Pancreas (tissue), 10 donors: ENCODE results near the gene DNMT3A. TPM values are rescaled to one million over a fixed set of nuclear protein-coding genes. Genes with fewer than 3 reads are reported as not detected.

Experiments used
- ATAC-seq, 4 donors: fragments of 200-7000 bp; cut with Tn5 transposase; one replicate each; pipeline versions ENCODE4 v1.8.0 to v1.9.1; 2020; ENCODE audit warnings: mild to moderate bottlenecking in 4 of 4, moderate library complexity in 4 of 4
- DNase-seq, 6 donors: peaks; one replicate each; pipeline ENCODE4 v3.0.0-alpha.2; 2020
- FAIRE-seq: peaks from 2 replicates; lab custom pipeline; 2012; peaks lifted over from hg19 to GRCh38; lab: Jason Lieb, UNC
- H3K27ac ChIP-seq, 4 donors: fragments of 200-600 bp; sonication (generic); 1 replicate in 3 of 4; 2 replicates in 1 of 4; pipeline versions ENCODE4 v1.5.0 to v1.8.0; 2020
- H3K27me3 ChIP-seq, 4 donors: fragments of 200-600 bp; one replicate each; pipeline ENCODE4 v1.8.0; 2021
- H3K36me3 ChIP-seq, 3 donors: fragments of 200-600 bp; sonication (generic) in 1 of 3; one replicate each; pipeline versions ENCODE4 v1.5.0 to v1.8.0; 2020 to 2021
- H3K4me1 ChIP-seq, 3 donors: fragments of 200-600 bp; one replicate each; pipeline ENCODE4 v1.8.0; 2021
- H3K4me3 ChIP-seq, 4 donors: fragments of 200-600 bp; sonication (generic) in 2 of 4; one replicate each; pipeline versions ENCODE4 v1.5.0 to v1.8.0; 2020 to 2021
- H3K9me3 ChIP-seq, 4 donors: fragments of 200-600 bp; one replicate each; pipeline ENCODE4 v1.8.0; 2021
- CTCF ChIP-seq, 4 donors: fragments of 200-600 bp; sonication (generic) in 3 of 4; IDR thresholded peaks; one replicate each; pipeline versions ENCODE4 v1.5.0 to v1.8.0; 2021; ENCODE audit warnings: antibody characterized with exemption in 4 of 4
- WGBS, 2 donors: extraction: QIAGEN DNeasy Blood & Tissue Kit; methylation state at CpG; one replicate each; pipeline ENCODE4 v1.1.7; 2013; 5-methylcytosine and 5-hydroxymethylcytosine counted together
- intact Hi-C, 3 donors: fragments of 100-400 bp; cut with DNase I; formaldehyde crosslinking; loops; one replicate each; pipeline versions ENCODE4 v1.11.1 to v1.14.2; 2022
- polyA plus RNA-seq, 2 donors: library from polyadenylated mRNA; stranded (reverse); fragments of 200-250 nt; gene quantifications; one replicate each; pipeline ENCODE4 v1.2.3, GENCODE V29; 2013
- total RNA-seq, 6 donors: library from RNA; stranded (reverse); fragmentation: NEBNext Ultra II Directional in 4 of 6; extraction: Animal tissue kit (Norgen Biotek cat#: 25700) in 4 of 6; gene quantifications; one replicate each; pipeline versions ENCODE4 v1.2.1 to v1.2.4, GENCODE V29; 2021 to 2023
- donor health status: healthy with polysubstance abuse.
- donor health status: DM: no; HTN: no; CAD: no; lungs with moderate emphysema.
- donor health status: DM: no; HTN: no; CAD: no.
- donor health status: control.
- donor health status: control.
- donor health status: Bipolar disorder and iron deficiency.
- donor health status: DM: yes; HTN: yes; CAD: no.
- donor health status: DM: no; HTN: no; CAD: no.
- donor health status: DM: no; HTN: no; CAD: no.
- donor health status: DM: yes; HTN: yes; CAD: no.

DNMT3A gene
- total and polyA plus RNA-seq, 8 donors = 10.3 to 30.9 (median 17.5) TPM

- Histone ChIP-seq H3K9me3 (no peaks in the 10 kb centered on the region), H3K27ac (no peak overlapping the region), H3K4me1 (no peaks in the 10 kb centered on the region), H3K27me3 (no peaks in the 10 kb centered on the region), H3K4me3 (no peak overlapping the region), H3K36me3 (peaks cover 0 to 9% (median 0%) of the 10 kb centered on the region in 3 donors)
- TF ChIP-seq CTCF (IDR thresholded peaks at IDR 0.05) = no peak
- WGBS, 2 donors = 86 to 88% methylated on average over 11 of the region's 11 CpGs
- FAIRE-seq (no peak), ATAC-seq (no peak), DNase-seq (peak in 1 of 6 donors; percentile 31)
- intact Hi-C loops = no loop called here
These were observed 56.3 kb downstream of the DNMT3A start for GRCh38 chr2:25285265-25286024.

GRCh38 chr2:25284756-25285155 lies 57.0 kb downstream of the DNMT3A start:
- peaks cover 0 to 9% (median 0%) of the 10 kb centered on the region in 3 donors for H3K36me3 ChIP-seq
- H3K9me3 ChIP-seq = no peaks in the 10 kb centered on the region
- no peaks in the 10 kb centered on the region for H3K27me3 ChIP-seq
- intact Hi-C loops = no loop called here
- no peak overlapping the region for H3K27ac ChIP-seq
- FAIRE-seq (no peak), DNase-seq (peak in 1 of 6 donors; percentile 10), ATAC-seq (no peak)
- H3K4me1 ChIP-seq = no peaks in the 10 kb centered on the region
- H3K4me3 ChIP-seq = no peak overlapping the region
- TF ChIP-seq CTCF (IDR thresholded peaks at IDR 0.05) = no peak
- 89 to 92% methylated on average over 5 of the region's 5 CpGs for WGBS, 2 donors

GRCh38 chr2:25283921-25284320 lies 57.8 kb downstream of the DNMT3A start:
- WGBS, 2 donors = 94 to 97% methylated on average over 5 of the region's 5 CpGs
- peaks cover 0 to 9% (median 0%) of the 10 kb centered on the region in 3 donors for H3K36me3 ChIP-seq
- intact Hi-C loops = no loop called here
- TF ChIP-seq CTCF (IDR thresholded peaks at IDR 0.05) = no peak
- H3K4me1 ChIP-seq = no peaks in the 10 kb centered on the region
- H3K9me3 ChIP-seq = no peaks in the 10 kb centered on the region
- ATAC-seq (no peak), FAIRE-seq (no peak), DNase-seq (peak in 1 of 6 donors; percentile 51)
- H3K27me3 ChIP-seq = no peaks in the 10 kb centered on the region
- H3K4me3 ChIP-seq = no peak overlapping the region
- H3K27ac ChIP-seq = no peak overlapping the region

DNA sequence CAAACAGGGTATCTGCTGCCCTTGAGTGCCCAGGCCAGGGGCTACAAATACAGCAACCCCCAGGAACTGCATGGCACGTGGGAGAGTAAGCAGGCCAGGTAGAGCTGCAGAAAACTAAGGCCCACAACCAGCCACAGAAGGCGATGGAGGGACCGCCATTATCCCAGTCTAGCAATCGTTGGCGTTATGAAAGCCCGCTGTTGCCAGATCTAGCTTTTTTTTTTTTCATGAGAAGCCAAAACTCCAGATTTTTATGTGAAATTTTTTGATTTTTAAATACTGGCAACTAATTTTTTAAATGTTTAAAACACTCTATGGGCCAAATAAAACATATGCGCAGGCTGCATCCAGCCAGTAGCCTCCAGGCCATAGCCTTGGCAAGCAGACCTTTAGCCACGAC lies 59.8 kb downstream of the DNMT3A start:
- no peak for FAIRE-seq
- H3K9me3 ChIP-seq = no peaks in the 10 kb centered on the region
- TF ChIP-seq CTCF (IDR thresholded peaks at IDR 0.05) = no peak
- H3K4me3 ChIP-seq = no peak overlapping the region
- WGBS, 2 donors = 91% methylated on average over 8 of the region's 8 CpGs
- H3K36me3 ChIP-seq = peaks cover 0 to 9% (median 0%) of the 10 kb centered on the region in 3 donors
- intact Hi-C loops = no loop called here
- no peak for DNase-seq
- no peaks in the 10 kb centered on the region for H3K4me1 ChIP-seq
- H3K27me3 ChIP-seq = no peaks in the 10 kb centered on the region
- H3K27ac ChIP-seq = no peak overlapping the region
- no peak for ATAC-seq

- no peaks in the 10 kb centered on the region for H3K4me1 ChIP-seq
- WGBS, 2 donors = 59 to 60% methylated on average over 5 of the region's 5 CpGs
- intact Hi-C loops = no loop called here
- no peak for TF ChIP-seq CTCF (IDR thresholded peaks at IDR 0.05)
- peak in 1 of 6 donors; percentile 41 for DNase-seq
- no peak for FAIRE-seq
- ATAC-seq = peak in 2 of 4 donors; percentile 15 to 46
- H3K36me3 ChIP-seq = peaks cover 0 to 9% (median 0%) of the 10 kb centered on the region in 3 donors
- no peaks in the 10 kb centered on the region for H3K9me3 ChIP-seq
- H3K27me3 ChIP-seq = no peaks in the 10 kb centered on the region
- H3K27ac ChIP-seq = no peak overlapping the region
- no peak overlapping the region for H3K4me3 ChIP-seq
These were observed 60.2 kb downstream of the DNMT3A start for GRCh38 chr2:25281522-25281921.
